ENCODE measurements around the gene CES5A.
"Not testable (repeated sequence)": the region's sequence is repeated elsewhere in the genome, so short reads cannot be mapped to it uniquely, and the experiment has no call there.

The CES5A gene

GRCh38 chr16:55835581-55835980 is 39.6 kb downstream of the CES5A start:
- H3K27ac ChIP-seq = no peak overlapping the region
- TF ChIP-seq ZFX (IDR thresholded peaks at IDR 0.05) = no peak
- TF ChIP-seq CTCF (conservative IDR thresholded peaks at IDR 0.05) = no peak

GRCh38 chr16:55835173-55835572 is 40.0 kb downstream of the CES5A start:
- not testable (repeated sequence) for H3K27ac ChIP-seq

GRCh38 chr16:55834049-55834448 is 41.1 kb downstream of the CES5A start:
- no peak overlapping the region for H3K27ac ChIP-seq
- TF ChIP-seq CTCF (conservative IDR thresholded peaks at IDR 0.05) (no peak), ZFX (IDR thresholded peaks at IDR 0.05) (no peak)

GRCh38 chr16:55832773-55833691 is 42.1 kb downstream of the CES5A start, which contains the start of gene CES1:
TSS of gene CES1 (minus strand) at chr16:55833096. CDS start at chr16:55833055, 41 bp downstream.
- TF ChIP-seq ZFX (IDR thresholded peaks at IDR 0.05) (no peak), CTCF (conservative IDR thresholded peaks at IDR 0.05) (no peak)

GRCh38 chr16:55832425-55832772 is 42.8 kb downstream of the CES5A start:
- H3K27ac ChIP-seq = no peak overlapping the region
- no peak for TF ChIP-seq CTCF (conservative IDR thresholded peaks at IDR 0.05)
- no peak for TF ChIP-seq ZFX (IDR thresholded peaks at IDR 0.05)

More at GRCh38 chr16:55832773-55833691, 42.1 kb downstream of the CES5A start, which contains the start of gene CES1:
- no peak within 1 kb of the TSS for H3K27ac ChIP-seq

GRCh38 chr16:55830658-55831294 is 44.4 kb downstream of the CES5A start:
- no peak overlapping the region for H3K27ac ChIP-seq
- TF ChIP-seq CTCF (conservative IDR thresholded peaks at IDR 0.05) (no peak), ZFX (IDR thresholded peaks at IDR 0.05) (no peak)

- H3K27ac ChIP-seq = not testable (repeated sequence)
These were observed 45.9 kb downstream of the CES5A start for GRCh38 chr16:55829232-55829631.

- no peak overlapping the region for H3K27ac ChIP-seq
- TF ChIP-seq CTCF (conservative IDR thresholded peaks at IDR 0.05) (no peak), ZFX (IDR thresholded peaks at IDR 0.05) (no peak)
These were observed 46.5 kb downstream of the CES5A start for GRCh38 chr16:55828680-55829079.

Data from C4-2B (cell line).